Fibroblast of skin of right quadriceps (primary cell): ENCODE data around the gene S100A7.
A peak's percentile ranks its signal among the peaks of the same experiment; 100 is the strongest.

Experiments
- DNase-seq: peaks from one replicate; pipeline ENCODE4 v3.0.0-alpha.2; 2013

The S100A7 gene

DNA sequence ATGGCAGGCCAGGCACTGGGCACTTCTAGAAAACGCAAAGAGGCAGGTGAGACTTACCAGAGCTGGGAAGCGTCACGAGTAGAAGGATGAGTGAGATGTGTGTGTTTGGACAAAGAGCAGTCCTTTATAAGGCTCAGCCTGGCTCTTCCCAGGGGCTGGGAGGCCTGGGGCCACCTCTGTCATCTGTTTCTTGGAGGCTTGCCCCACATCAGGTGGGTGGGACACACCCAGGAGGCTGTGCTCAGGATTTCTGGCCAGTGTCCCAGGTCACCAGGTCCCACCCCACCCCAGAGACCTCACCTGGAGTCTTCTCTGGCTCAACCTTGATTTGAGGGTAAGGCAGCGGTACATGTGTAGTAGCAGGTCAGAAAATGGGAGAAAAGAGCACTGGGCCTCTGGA is at the start of gene S100A7:
Gene S100A7, minus strand, starts transcription at position 101 of the 400 bp plus-strand sequence. CDS start 1,638 bp downstream, outside the sequence.
- no peak for DNase-seq

DNA sequence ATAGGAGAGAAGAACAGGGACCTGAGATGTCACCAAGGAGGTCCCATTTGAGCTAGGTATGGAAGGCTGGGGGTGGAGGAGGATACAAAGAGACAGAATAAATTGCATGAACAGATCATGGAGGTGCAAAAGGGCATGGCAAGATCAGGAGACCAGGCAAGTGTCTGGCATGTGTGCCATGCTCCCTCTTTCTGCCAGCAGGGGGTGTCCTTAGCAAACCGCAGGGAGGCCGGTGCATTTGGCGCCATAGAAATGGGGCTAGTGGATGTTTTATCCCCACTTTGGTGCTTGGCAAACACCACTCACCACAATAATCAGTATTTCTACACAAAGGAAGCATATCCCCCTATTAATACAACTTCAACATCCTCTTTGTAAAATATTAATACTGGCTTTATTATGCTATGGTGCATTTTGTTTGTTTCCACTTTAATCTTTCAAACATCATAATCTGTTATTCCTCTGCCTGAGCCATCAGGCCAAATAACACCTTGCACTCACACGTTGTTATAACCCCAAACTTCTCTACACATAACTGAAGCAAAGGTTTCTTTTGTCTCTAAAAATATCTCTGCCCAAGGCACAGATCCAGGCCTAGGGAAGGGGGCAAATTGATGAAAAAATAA is 49.4 kb upstream of the S100A7 start:
- DNase-seq = peak; percentile 30

DNA sequence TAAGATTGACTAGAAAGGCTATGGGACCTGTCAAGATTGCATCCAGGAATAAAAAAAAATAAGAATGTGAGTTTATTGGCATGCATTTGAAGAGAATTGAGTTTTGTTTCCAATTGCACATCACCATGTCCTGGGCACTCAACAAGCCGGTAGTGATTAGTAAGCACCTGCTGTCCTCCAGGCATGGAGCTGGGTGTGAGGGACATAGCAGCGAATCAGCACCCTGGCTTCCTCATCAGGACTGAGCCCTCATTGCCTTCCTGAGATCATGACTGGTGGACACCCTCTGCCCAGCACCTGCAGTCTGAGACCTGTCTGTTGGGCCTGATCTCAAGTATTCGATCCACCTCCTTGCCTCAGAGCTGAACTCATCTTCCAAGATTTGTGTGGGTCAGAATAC is 48.6 kb upstream of the S100A7 start:
- DNase-seq = no peak

DNA sequence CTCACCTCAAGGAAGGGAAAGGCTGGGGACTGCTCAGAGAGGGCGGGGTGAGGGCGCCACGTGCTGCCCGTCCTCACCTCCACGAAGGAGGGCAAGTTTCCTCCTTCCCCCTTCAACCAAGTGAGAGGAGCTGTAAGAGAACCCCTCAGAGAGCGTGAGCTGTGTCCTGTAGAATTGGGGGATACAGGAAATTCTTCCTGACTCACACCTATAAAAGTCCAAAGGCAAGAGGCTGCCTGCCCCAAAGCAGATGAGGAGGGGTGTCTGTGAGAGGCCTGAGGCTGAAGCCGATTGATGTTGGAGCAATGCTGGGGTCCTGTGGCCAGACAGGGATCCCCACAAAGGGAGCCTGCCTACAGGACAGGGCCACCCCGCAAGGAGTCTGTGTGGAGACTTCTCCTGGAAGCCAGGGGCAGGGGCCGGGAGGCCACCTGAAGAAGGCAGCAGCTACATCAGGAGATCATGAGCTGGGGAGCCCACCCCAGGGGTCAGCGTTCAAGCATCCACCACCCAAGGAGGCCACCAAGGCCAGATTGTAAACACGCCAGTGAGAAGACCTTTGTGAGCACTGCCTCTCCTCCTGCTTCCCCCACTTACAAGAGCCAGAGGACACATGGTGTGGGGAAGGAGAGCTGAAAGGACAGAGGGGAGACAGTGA is 47.6 kb upstream of the S100A7 start:
- peak; percentile 39 for DNase-seq

DNA sequence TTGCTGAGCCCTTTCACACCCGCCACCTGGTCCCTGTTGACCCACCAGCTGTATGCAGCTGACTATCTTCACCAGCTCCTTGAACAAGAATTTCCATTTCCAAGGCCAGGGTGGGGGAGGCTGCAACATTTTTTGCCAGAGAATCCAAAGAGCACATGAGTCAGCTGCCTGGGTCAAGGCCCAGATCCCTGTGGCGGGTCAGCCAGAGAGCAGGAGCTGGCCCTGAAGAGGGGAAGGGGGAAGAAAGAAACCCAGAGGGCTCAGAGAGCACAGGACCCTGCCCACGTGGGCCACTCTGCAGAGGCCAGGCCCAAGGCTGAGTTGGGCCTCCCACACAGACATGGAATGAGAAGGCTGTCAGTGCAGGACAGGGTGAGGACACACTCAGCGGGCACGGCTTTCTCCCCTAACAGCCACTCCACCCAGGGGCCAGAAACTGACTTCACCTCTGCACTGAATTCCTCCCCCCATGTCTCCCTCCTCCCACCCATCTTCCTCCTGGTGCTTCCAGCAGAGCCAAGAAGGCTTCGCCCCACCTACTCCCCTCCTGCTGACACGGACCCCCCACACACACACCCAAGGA is 46.5 kb upstream of the S100A7 start:
- peak; percentile 87 for DNase-seq

DNA sequence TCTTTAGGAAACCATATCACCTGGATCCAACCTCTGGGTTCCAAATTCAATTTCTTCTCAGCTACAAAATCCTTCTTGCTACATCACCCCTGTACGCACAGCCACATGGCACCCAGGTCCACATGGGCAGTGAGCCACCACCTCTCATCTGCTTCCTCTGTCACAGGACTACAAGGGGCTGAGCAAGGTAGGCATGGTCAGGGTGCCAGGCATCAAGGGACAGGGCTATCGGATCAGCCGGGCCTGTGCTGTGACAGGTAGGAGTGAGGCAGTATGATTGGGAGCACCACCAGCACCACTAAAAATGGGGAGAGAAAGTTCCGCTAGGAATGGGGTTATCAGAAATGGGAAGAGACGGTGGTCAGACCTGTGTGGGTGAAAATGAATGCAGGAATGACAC is 45.9 kb upstream of the S100A7 start:
- DNase-seq = no peak

DNA sequence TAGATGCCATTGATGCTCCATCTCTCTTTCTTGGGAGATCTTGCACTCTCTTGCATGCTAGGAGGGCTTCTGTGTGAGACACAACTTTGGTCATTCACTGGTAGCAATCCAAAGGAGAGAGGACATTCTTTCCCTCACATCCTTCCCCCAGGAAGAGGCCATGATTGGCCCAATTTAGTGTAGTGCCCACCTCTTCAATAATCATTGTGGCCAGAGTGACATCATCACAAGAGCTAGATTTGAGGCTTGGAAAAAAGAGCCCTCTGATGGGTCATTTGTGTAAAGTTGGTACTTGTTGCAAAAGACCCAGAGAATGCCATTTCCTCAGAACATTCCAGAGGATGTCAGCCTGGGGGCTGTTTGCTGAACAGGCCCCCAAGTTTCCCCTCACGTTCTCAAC is 45.1 kb upstream of the S100A7 start:
- DNase-seq = peak; percentile 17

DNA sequence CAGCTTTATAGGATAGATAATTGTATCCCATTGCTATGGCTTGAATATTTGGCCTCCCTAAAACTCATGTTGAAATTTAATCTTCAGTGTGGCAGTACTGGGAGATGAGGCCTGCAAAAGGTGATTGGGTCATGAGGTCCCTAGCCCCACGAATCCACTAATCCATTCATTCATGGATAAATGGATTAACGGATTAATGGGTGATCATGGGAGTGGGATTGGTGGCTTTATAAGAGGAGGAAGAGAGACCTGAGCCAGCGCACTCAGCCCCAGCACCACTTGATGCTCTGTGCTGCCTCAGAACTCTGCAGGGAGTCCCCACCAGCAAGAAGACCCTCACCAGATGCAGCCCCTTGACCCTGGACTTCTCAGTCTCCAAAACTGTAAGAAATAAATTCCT is 43.3 kb upstream of the S100A7 start:
- DNase-seq = no peak

DNA sequence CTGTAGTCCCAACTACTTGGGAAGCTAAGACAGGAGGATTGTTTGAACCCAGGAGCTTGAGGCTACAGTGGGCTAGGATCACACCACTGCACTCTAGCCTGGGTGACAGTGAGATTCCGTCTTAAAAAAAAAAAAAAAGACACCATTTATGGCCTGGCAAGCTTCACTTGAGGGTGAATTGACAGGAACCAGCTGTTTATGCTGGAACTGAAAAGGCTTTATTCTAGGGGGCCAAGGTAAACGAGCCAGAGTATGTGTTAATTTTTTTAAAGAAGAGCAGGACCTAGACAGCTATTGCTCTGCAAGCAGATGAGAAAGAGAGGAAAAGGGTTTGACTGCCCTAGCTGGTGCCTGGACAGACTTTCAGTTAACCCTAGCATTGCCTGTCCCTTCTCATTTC is 38.3 kb upstream of the S100A7 start:
- no peak for DNase-seq

DNA sequence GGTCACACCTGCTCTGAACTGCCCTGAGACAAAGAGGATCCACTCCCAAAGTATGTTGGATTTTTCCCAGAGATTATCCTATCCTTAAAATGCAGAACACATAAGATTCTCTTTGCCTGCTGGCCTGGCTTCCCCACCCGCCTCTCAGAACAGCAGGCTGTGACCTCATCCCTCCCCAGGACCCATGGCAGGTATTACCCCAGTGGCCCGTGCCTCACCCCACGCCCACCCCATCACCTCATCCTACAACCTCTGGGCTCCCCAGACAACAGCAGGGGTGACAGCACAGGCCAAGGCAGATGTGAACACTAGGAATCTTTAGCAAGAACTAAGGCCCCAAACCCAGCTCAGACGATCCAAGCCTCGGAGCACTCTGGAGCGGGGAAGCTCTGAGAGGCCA is 35.1 kb upstream of the S100A7 start:
- DNase-seq = no peak

DNA sequence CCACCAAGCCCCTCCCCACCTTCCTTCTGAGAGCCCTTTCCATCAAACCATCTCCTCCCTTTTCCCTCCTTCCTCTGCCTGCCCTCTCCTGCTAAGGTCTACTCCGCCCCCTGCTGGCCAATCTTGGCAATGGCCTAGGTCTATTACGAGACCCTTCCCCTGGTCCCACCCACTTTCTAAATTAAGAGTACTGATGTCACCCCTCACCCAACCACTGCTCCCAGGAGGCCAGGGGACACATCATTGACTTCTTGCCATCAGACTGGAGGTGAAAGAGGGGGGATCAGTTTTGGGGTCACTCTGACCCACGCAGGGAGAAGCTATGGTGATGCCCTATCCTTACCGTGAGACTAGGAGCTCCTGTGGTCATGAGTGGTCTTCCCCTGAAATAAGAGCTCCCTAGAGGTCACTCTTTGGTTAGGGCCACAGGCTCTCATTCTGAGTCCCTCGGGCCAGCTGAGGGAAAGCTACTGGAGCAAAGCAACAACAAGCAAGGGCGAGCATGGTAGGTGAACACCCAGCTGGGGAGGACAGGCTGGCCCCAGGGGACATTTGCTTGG is 34.6 kb upstream of the S100A7 start:
- peak; percentile 55 for DNase-seq

DNA sequence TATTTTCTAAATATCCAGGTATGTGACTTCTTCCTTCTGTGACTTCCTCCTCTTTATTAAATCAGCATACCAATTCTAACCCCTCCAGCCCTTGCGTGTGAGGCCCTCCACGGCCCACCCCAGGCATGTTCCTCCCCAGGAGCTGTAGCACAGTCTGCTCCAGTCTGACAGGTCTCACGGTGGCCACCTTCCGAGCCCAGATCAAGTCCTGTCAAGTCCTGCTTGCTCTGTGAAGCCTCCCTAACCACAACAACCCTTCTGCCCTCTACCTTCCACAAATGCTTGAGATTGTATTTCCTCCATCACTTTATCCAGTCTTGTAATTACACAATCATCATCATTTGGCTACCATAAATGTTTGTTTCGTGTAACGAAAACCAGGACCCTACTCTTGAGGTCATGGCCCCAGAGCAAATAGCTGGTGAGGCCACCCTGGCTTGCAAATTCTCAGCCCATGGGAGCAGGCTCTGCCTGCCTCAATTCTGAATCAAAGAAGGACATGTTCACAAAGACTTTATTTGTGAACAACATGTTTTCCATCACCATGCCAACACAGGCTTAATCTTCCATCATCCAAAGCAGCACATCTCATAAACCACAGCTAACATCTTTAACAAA is 33.0 kb upstream of the S100A7 start:
- DNase-seq = no peak

DNA sequence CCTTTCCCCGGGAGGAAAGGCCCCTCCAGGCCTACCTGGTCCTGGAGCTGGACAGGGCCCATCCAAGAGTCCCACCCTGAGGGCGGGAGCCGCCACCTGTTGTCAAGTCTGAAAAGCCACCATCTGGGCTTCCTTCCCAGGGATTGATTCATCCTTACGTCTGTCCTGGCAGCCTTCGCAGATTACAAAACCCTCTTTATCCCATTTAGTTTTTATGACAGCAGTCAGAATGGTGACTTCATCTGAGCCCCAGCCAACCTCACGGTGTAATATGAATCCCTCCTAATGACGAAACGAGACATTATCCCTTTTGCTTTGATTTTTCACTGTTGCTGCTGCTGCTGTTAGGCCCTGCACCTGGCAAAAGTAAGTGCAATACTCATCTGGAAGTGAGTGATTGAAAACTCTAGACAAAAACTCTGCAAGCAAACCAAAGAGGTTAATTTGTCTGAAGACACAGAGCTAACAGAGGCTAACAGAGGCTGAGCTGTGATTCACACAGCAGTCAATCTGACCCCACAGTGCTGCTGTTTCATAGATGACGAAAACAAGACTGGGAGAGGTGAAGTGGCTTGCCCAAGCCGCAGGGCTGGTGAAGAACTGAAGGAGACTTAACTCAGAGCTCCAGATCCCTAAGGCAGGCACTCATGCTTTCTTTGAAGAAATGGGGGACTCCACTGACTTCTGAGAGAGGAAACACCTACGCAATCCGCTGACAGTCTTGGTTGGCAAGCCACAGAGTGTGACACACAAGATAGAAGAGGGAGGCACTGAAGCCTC is 30.0 kb upstream of the S100A7 start:
- peak; percentile 89 for DNase-seq

DNA sequence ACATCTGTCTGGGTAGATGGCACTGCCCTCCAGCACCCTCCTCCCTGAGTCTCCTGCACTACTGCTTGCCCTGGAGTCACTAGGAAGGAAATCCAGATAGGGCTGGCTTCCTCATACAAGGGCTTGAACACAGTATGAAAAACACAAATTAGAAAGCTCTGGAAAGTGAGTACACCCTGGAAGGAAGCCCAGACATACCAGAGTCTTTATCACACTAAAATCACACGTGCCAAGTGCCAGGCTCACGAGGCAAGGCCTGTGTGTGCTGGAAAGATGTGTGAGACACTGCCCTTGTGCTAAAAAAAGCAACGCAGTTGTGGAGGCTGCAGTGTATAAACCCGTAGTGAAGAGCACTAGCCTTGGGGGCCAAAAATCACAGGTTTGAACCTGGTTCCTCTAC is 28.3 kb upstream of the S100A7 start:
- DNase-seq = peak; percentile 78

DNA sequence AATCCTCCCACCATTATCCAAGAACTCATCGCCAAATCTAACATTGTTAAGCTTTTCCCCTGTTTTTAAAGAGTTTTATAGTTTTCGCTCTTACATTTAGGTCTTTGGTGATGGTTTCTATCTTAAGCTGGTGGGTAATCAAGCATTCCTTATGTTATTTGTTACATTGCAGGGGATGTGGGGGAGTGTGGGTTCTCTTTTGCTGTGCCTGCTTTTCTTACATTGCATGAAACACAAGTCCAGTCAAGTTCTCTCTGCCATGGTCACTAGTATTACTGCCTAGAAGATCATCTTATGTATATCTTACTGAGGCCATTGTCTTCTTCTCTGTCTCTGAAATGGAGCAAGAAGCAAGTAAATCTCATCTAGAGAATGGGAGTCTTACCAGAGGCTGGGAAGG is 27.3 kb upstream of the S100A7 start:
- no peak for DNase-seq

DNA sequence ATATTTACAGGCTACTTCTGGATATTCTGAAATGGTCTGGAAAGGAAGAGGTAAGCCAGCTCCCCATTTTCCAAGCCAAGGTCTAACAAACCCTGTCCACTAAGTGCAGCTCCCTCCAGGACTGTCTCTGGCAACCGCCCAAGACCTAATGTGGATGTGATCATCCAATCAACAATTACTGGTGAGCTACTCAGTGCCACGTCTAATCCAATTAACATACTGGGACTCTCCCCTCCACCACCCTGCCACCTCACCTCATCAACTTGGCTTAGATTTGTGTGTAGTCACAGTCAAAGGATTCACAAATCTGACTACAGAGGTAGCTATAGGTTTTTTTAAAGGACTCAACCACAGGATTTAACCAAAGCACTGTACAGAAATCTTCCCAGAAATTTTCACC is 25.4 kb upstream of the S100A7 start:
- DNase-seq = peak; percentile 23

DNA sequence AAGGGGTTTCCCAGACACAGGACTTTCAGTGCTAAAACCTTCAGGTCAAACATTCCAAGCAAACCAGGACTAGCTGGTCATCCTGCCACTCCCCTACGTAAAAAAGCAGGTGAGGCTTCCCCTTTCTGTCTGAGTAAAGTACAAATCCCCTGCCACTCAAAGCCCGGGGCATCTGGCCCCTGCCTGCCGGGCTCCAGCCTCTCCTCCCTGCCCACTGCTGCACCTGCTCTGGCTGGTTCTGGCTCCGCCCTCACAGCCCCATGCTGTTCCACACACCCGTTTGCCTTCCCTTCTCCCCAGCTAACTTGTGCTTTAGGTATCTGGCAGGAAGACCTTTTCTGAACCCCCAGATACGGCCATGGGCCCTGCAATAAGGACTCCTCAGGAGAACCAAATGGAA is 23.3 kb upstream of the S100A7 start:
- no peak for DNase-seq

DNA sequence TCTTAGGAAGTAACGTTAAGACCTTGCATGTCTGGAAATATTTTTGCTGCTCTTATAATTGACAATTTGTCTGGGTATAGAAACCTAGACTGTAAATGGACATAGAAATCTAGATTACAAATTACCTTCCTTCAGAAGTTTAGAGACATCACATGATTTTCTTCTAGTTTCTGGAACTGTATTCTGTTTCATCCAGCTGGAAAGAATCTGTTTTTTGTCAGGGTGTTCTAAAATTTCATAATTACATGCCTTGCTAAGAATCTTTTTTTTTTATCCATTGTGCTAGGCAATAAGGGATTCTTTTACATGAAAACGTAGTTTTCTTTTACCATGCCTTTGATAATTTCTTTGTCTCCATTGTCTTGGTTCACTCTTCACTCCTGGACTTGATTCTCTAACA is 20.7 kb upstream of the S100A7 start:
- DNase-seq = no peak

DNA sequence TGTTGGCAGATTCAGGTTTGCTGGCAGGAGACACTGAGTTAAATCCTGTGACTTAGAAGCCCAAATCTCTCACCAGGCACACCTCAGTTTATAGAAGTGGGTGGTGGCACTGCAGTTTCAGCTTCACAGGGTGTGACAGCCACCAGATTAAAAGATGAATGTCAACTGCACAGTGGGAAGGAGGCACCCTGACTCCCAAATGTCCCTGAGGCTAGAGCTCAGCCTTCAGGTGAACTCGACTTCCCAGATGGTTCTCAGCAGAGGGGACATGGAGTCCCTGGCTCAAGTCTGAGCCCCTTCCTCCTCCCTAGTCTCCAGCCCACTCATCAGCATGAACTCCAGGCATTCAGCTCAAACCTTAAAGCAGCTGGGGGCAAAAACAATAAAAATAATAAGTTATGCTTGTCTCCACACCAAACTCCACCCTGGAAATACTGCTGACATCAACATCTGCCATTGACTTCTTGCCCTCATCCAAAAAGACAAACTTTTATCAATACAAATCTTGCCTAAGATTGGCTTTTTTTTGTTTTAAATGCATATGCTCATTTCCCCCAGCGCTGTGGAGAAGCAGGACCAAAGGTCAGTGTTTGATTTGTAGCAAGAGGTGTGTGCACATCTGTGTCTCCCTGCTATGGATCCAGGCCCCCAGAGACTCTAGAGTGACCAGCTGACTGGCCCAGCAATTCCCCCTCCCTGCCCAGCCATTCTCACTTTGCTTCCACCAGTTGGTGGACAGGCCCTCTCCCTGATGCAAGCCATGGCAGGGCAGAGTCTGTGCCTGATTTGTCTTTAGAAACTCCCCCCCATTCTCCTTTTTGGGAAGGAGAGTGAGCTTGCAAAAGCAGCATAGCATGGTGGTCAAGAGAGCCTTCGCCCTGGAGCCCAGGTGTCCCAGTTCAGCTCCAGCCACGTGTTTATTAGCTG is 18.5 kb upstream of the S100A7 start:
- no peak for DNase-seq

DNA sequence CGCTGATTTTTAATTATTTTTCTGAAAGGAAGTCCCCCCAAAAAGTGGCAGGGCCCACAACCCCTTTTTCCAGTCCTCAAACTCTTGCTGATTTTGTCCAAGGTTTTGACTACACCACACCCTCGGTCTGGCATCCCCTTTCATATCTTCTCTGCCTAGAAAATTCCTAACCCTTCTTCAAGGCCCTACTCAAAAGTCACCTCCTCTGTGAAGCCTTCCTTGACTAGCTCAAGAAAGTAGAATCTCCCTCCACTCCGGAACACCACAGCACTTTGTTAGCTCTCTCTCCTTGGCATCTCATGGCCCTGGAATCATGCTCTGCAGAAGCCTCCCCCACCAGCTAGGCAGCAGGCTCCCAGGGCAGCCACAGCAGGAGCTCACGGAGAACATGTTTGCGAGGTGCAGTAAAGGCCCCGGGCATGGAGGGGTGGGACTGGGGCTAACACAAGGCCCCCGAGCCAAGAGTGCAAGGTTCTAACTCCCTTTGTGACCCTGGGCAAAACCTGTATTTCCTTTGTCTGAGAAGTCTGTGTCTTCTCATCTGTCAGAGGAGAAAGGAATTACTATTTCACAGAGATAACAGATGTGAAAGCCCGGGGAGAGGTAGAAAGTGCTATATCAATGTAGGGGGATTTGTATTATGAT is 17.7 kb upstream of the S100A7 start:
- DNase-seq = no peak

DNA sequence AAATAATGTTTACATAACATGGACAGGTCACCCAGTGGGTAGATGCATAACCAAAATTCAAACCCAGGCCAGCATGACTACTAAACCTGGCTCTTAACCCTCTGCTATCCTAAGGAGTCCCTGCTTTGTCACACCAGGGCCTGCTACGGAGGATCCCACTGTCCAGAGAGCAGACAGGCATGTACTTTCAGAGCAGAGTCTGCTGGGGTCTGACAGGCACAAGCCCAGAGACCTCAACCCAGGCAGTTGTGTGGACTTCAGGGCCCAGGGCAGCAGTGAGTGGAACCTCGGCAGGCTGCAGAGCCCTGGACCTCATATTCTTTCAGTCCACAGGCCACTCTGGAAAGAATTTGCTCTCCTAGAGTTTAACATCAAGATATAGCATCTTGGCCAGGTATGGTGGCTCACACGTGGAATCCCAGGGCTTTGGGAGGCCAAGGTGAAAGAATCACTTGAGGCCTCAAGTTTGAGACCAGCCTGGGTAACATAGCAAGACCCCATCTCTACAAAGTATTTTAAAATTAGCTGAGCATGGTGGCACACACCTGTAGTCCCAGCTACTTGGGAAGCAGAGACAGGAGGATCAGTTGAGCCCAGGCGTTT is 16.1 kb upstream of the S100A7 start:
- DNase-seq = no peak
